Fibroblast of peridontal ligament (primary cell): Measurements from ENCODE around the gene FAM25G.
A peak's percentile ranks its signal among the peaks of the same experiment; 100 is the strongest.
"Not testable (repeated sequence)": the region's sequence is repeated elsewhere in the genome, so short reads cannot be mapped to it uniquely, and the experiment has no call there.

Experiments used
- DNase-seq: peaks from one replicate; pipeline ENCODE4 v3.0.0-alpha.2; 2010; ENCODE audit errors: extremely low read depth

The FAM25G gene

GRCh38 chr10:47491600-47491999, at the start of gene FAM25G:
Gene FAM25G (minus strand): TSS chr10:47491700. CDS start chr10:47491674, 26 bp downstream.
- DNase-seq = not testable (repeated sequence)

- not testable (repeated sequence) for DNase-seq
These were observed 44.9 kb upstream of the FAM25G start for GRCh38 chr10:47536430-47536829.

- DNase-seq = not testable (repeated sequence)
These were observed 32.0 kb upstream of the FAM25G start, which contains the start of gene AGAP9 for GRCh38 chr10:47523475-47523874. Gene AGAP9 (minus strand): TSS chr10:47523638. CDS start chr10:47523526, 112 bp downstream.

- not testable (repeated sequence) for DNase-seq
These were observed 10.8 kb upstream of the FAM25G start for GRCh38 chr10:47502313-47502712.

GRCh38 chr10:47494226-47494625, 2.7 kb upstream of the FAM25G start:
- not testable (repeated sequence) for DNase-seq

- not testable (repeated sequence) for DNase-seq
These were observed 1.9 kb downstream of the FAM25G start for GRCh38 chr10:47489630-47490029.

GRCh38 chr10:47485943-47486342, 5.6 kb downstream of the FAM25G start:
- DNase-seq = peak; percentile 7

GRCh38 chr10:47484786-47485185, 6.7 kb downstream of the FAM25G start:
- not testable (repeated sequence) for DNase-seq

- DNase-seq = not testable (repeated sequence)
These were observed 7.6 kb downstream of the FAM25G start, which contains the start of gene ANXA8 for GRCh38 chr10:47483923-47484322. Gene ANXA8 (minus strand): TSS chr10:47484115. CDS start chr10:47483933, 182 bp downstream.

GRCh38 chr10:47482367-47482766, 9.1 kb downstream of the FAM25G start:
- DNase-seq = not testable (repeated sequence)

- not testable (repeated sequence) for DNase-seq
These were observed 9.7 kb downstream of the FAM25G start for GRCh38 chr10:47481768-47482181.

- DNase-seq = not testable (repeated sequence)
These were observed 10.2 kb downstream of the FAM25G start for GRCh38 chr10:47481182-47481766.

GRCh38 chr10:47480133-47480532, 11.4 kb downstream of the FAM25G start:
- not testable (repeated sequence) for DNase-seq

- DNase-seq = not testable (repeated sequence)
These were observed 13.4 kb downstream of the FAM25G start for GRCh38 chr10:47478114-47478513.

GRCh38 chr10:47477078-47477477, 14.4 kb downstream of the FAM25G start:
- DNase-seq = not testable (repeated sequence)

GRCh38 chr10:47475101-47475500, 16.4 kb downstream of the FAM25G start:
- not testable (repeated sequence) for DNase-seq

- not testable (repeated sequence) for DNase-seq
These were observed 18.0 kb downstream of the FAM25G start for GRCh38 chr10:47473516-47473915.

GRCh38 chr10:47472647-47473046, 18.9 kb downstream of the FAM25G start:
- DNase-seq = not testable (repeated sequence)

GRCh38 chr10:47472072-47472471, 19.4 kb downstream of the FAM25G start:
- not testable (repeated sequence) for DNase-seq

GRCh38 chr10:47468731-47469528, 22.6 kb downstream of the FAM25G start:
- DNase-seq = not testable (repeated sequence)

- DNase-seq = not testable (repeated sequence)
These were observed 23.5 kb downstream of the FAM25G start for GRCh38 chr10:47467957-47468356.

- DNase-seq = not testable (repeated sequence)
These were observed 24.0 kb downstream of the FAM25G start for GRCh38 chr10:47467458-47467857.
